Suppressor macrophage treated with lipopolysaccharide for 4 hours (primary cell): Measurements from ENCODE around the gene EEF1B2.
"Not testable (repeated sequence)": the region's sequence is repeated elsewhere in the genome, so short reads cannot be mapped to it uniquely, and the experiment has no call there.

Experiments used
- DNase-seq: peaks from one replicate; pipeline ENCODE4 v3.0.0-alpha.2; 2020

Gene EEF1B2

GRCh38 chr2:206164261-206164862 lies 4.7 kb downstream of the EEF1B2 start:
- DNase-seq: peak; percentile 58

GRCh38 chr2:206168230-206168629 lies 8.5 kb downstream of the EEF1B2 start:
- DNase-seq: not testable (repeated sequence)

- not testable (repeated sequence) for DNase-seq
Observed at GRCh38 chr2:206171624-206172397, 12.1 kb downstream of the EEF1B2 start.

- no peak for DNase-seq
Observed at GRCh38 chr2:206173147-206173546, 13.5 kb downstream of the EEF1B2 start.

- DNase-seq: no peak
Observed at GRCh38 chr2:206176121-206176520, 16.4 kb downstream of the EEF1B2 start.

GRCh38 chr2:206176901-206177300 lies 17.2 kb downstream of the EEF1B2 start:
- no peak for DNase-seq

GRCh38 chr2:206181526-206181925 lies 21.8 kb downstream of the EEF1B2 start:
- DNase-seq: not testable (repeated sequence)

GRCh38 chr2:206189691-206190090 lies 30.0 kb downstream of the EEF1B2 start:
- no peak for DNase-seq

- no peak for DNase-seq
Observed at GRCh38 chr2:206190111-206190510, 30.4 kb downstream of the EEF1B2 start.

- DNase-seq: no peak
Observed at GRCh38 chr2:206190689-206191088, 31.0 kb downstream of the EEF1B2 start.

- no peak for DNase-seq
Observed at GRCh38 chr2:206192157-206192556, 32.5 kb downstream of the EEF1B2 start.

GRCh38 chr2:206193671-206194357 lies 34.1 kb downstream of the EEF1B2 start:
- peak; percentile 7 for DNase-seq

GRCh38 chr2:206198677-206199076 lies 39.0 kb downstream of the EEF1B2 start:
- no peak for DNase-seq

- no peak for DNase-seq
Observed at GRCh38 chr2:206201075-206201848, 41.6 kb downstream of the EEF1B2 start.

- no peak for DNase-seq
Observed at GRCh38 chr2:206202446-206202845, 42.8 kb downstream of the EEF1B2 start.

GRCh38 chr2:206203331-206203730 lies 43.6 kb downstream of the EEF1B2 start:
- no peak for DNase-seq

- DNase-seq: no peak
Observed at GRCh38 chr2:206204710-206205109, 45.0 kb downstream of the EEF1B2 start.

- DNase-seq: not testable (repeated sequence)
Observed at GRCh38 chr2:206207316-206207715, 47.6 kb downstream of the EEF1B2 start.

- no peak for DNase-seq
Observed at GRCh38 chr2:206208900-206209299, 49.2 kb downstream of the EEF1B2 start.

GRCh38 chr2:206211657-206212255 lies 52.1 kb downstream of the EEF1B2 start:
- no peak for DNase-seq
